GM21737 (cell line): Measurements from ENCODE around the gene ALDH16A1.
"Not testable (repeated sequence)": the region's sequence is repeated elsewhere in the genome, so short reads cannot be mapped to it uniquely, and the experiment has no call there.

Experiments used
- ATAC-seq: cut with Tn5 transposase; IDR thresholded peaks from one replicate; pipeline ENCODE4 v1.9.1; 2021; ENCODE audit warnings: mild to moderate bottlenecking, moderate library complexity; ENCODE audit not compliant: unreplicated experiment

ALDH16A1 gene

DNA sequence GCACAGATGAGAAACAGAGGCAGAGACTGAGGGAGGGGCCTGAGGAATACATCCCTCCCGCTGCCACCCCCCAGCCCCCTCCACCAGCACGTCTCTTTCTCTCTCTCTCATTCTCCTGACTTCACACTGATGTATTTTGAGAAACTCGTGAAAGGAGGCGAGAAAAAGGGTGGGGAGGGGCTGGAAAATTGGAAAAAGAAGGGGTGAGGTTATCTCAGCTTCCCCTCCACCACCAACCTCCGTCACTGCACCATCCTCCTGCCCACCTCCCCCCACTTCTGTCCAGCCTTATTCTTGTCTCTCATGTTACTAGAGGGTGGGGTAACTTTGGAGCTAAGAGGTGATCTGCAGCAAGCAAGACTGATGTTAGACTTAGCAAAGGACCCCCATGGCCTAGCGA lies 13.2 kb upstream of the ALDH16A1 start:
- ATAC-seq, result no peak

DNA sequence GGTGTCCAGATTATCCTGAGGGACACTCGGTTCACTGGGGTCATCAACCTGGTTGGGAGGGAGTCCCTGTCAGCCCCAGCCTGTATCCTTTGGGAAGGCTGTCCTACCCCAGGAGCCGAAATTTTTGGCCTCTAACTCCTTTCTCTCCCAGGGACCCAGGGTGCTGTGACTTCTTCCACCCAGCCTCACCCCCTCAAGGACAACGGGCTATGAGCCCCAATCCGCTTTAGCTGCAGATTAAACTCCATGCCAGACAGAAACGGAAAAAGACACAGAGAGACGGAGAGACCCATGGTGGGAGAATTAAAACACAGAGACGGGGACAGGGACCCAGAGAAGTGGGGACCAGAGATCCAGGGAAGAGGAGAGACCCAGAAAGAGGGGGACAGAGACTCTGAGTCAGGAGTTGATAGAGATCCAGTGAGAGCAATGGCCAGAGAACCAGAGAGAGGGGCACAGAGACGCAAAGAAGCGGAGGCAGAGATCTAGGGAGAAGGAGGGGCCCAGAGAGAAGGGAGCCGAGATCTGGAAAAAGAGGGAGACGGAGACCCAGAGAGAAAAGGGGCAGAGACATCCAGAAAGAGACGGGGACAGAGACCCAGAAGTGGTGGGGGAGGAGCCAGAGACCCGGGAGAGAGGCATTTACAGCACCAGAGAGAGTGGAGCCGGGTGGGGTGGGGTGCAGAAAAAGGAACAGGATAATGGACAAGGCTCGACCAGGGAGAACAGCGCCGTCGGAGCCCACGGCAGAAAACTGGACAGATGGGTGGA lies 12.4 kb upstream of the ALDH16A1 start:
- no peak for ATAC-seq

- no peak for ATAC-seq
Observed at GRCh38 chr19:49441210-49441959, 11.6 kb upstream of the ALDH16A1 start, which contains the start of gene SLC17A7. TSS of gene SLC17A7 (minus strand) at chr19:49441527. CDS start at chr19:49441379, 148 bp downstream.

GRCh38 chr19:49441960-49442350 lies 11.1 kb upstream of the ALDH16A1 start:
- ATAC-seq, result no peak

GRCh38 chr19:49442354-49442753 lies 10.7 kb upstream of the ALDH16A1 start:
- ATAC-seq, result no peak

DNA sequence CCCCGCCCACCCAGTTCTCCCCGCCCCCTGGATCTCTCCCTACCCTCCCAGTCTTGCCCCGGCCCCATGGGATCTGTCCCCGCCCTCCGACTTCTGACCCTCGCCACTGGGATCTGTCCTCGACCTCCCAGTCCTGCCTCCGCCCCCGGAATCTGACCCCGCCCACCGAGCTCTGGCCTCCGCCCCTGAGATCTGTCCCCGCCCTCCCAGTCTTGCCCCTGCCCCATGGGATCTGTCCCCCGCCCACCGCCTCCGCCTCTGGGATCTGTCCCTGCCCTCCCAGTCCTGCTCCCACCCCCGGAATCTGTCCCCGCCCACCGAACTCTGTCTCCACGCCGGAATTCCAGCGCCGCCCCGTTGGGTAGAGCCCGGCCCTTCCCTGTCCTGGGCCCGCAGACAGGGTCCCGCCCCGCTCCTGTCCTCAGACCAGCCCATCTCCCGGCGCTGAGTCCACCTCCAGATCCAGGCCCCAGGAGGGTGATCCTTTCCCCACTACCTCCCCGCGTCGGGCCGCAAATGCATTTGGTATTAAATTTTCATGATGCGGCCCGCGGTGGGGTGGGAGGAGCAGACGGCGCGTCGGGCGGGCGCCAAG lies 10.2 kb upstream of the ALDH16A1 start:
- ATAC-seq, result peak; percentile 12

DNA sequence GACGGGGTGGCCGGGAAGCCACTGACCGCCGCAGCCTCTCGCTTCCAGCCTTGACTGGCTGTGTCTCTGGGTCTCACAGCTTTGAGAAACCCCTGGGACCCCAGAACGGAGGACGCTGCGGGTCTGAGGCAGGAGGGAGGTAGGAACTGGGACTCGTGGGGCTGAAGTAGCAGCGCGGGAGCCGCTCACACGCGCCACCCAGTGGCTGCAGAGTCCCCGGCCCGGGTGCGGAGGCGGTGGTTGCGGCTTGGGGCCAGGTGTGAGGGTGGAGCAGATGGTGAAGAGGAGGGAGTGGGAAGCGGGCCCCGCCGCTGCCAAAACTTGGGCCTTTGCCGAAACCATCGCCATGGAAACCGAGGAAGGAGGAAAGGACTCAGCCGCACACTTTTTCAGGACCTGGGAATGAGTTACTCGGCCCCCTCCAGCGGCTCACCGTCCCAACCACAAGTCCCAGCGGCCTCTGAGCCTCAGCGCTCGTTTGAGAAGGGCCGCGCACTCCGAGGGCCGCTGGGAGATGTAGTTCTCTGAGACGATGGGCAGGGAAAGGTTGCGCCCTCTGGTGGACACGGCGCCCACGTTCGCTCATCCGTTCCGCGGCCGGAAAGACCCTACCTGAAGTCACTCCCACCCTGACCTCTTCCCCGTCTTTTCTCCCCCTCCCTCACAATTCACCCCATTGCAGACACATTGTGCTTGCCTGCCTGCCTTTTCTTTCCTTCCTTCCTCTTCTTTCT lies 9.5 kb upstream of the ALDH16A1 start:
- ATAC-seq, result peak; percentile 61

GRCh38 chr19:49444100-49444700 lies 8.8 kb upstream of the ALDH16A1 start:
- not testable (repeated sequence) for ATAC-seq

DNA sequence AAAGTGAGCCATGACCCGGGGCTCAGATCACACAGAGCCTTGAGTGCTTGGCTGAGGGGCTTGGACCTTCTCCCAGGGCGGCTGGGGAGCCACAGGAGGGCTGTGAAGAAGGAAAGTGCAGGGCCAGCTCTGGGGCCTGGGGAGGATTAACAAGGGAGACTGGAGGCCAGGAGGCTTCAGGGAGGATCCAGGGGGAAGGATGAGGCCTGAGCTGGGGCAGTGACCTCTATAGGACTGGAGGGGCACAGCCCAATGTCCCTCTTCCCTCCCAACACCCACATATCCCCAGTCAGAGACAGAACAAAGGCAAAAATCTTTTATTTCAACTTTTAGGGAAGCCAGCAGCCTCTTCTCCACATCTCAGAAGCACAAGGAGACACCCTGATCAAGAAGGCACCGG lies 7.0 kb upstream of the ALDH16A1 start:
- ATAC-seq, result no peak

DNA sequence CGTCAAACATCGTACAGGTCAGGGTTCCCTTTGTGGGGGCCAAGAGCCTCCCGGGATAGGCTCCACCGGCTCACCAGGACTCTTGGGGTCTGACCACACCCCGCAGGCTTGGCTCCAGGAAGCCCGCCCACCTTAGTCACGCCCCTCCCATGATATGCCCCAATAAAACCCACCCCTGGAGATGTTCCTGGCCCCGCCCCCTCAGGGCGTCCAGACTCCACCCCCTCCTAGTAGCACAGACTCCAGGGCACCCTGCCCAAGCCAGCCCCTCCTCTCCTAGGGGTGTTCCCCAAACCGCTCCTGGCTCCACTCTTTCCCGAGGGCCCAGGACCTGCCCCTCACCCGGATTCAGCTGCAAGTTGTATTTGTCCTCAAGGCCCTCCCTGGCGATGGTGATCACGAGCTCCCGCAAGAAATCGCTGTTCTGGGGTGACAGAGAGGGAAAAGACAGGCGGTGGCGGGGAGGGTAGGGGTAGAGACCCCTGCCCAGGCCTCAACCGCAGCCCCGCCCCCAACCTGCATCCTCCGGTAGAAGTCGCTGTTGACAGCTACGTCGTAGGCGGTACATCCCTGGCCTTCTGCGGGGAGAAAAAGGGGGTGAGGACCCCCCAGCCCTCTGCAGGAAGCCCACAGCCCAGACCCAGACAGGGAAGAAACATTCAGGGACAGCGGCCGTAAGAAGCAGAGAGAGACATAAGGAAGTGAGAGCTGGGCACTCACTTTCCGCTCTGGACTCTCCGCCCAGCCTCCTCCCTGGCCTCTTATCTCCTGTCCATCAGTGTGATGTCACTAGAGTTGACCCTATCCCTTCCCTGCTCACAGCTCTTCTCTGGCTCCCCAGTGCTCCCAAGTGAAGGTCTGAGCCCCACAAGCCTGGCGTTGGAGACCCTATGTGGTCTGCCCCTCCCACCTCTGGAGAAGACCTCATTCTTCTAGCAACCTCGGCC lies 5.3 kb upstream of the ALDH16A1 start:
- ATAC-seq, result no peak

GRCh38 chr19:49448432-49448786 lies 4.6 kb upstream of the ALDH16A1 start:
- no peak for ATAC-seq

- no peak for ATAC-seq
Observed at GRCh38 chr19:49450405-49450804, 2.6 kb upstream of the ALDH16A1 start.

- peak; percentile 60 for ATAC-seq
Observed at GRCh38 chr19:49451430-49452181, 1.4 kb upstream of the ALDH16A1 start, which contains the start of gene PIH1D1. TSS of gene PIH1D1 (minus strand) at chr19:49451814. CDS start at chr19:49451574, 240 bp downstream.

- no peak for ATAC-seq
Observed at GRCh38 chr19:49453757-49454240, 774 bp downstream of the ALDH16A1 start.

GRCh38 chr19:49455773-49456172 lies 2.7 kb downstream of the ALDH16A1 start:
- no peak for ATAC-seq

- no peak for ATAC-seq
Observed at GRCh38 chr19:49456326-49456725, 3.3 kb downstream of the ALDH16A1 start.

GRCh38 chr19:49458567-49458903 lies 5.5 kb downstream of the ALDH16A1 start:
- ATAC-seq, result no peak

GRCh38 chr19:49459388-49459787 lies 6.4 kb downstream of the ALDH16A1 start:
- ATAC-seq, result no peak

DNA sequence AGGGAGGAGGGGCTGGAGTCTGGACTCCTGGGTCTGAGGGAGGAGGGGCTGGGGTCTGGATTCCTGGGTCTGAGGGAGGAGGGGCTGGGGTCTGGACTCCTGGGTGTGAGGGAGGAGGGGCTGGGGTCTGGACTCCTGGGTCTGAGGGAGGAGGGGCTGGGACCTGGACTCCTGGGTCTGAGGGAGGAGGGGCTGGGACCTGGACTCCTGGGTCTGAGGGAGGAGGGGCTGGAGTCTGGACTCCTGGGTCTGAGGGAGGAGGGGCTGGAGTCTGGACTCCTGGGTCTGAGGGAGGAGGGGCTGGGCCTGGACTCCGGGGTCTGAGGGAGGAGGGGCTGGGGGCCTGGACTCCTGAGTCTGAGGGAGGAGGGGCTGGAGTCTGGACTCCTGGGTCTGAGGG lies 8.1 kb downstream of the ALDH16A1 start:
- ATAC-seq, result not testable (repeated sequence)
